Left lung (tissue), 10 donors: ENCODE measurements around the gene RSL24D1. TPM values are rescaled to one million over a fixed set of nuclear protein-coding genes. Genes with fewer than 3 reads are reported as not detected.

Experiments used
- ATAC-seq: fragments of 200-7000 bp; cut with Tn5 transposase; one replicate; pipeline ENCODE4 v1.9.1; 2020; ENCODE audit warnings: moderate library complexity
- DNase-seq, 4 donors: peaks; one replicate each; pipeline ENCODE4 v3.0.0-alpha.2; 2013 to 2020
- H3K27ac ChIP-seq, 2 donors: fragments of 200-600 bp; sonication (generic) in 1 of 2; one replicate each; pipeline versions ENCODE4 v1.5.0 to v1.8.0; 2020 to 2021
- H3K27me3 ChIP-seq, 2 donors: fragments of 200-600 bp; sonication (generic) in 1 of 2; one replicate each; pipeline versions ENCODE4 v1.5.0 to v1.8.0; 2020 to 2021
- H3K36me3 ChIP-seq, 2 donors: fragments of 200-600 bp; sonication (generic) in 1 of 2; one replicate each; pipeline versions ENCODE4 v1.5.0 to v1.8.0; 2020 to 2021
- H3K4me1 ChIP-seq, 2 donors: fragments of 200-600 bp; one replicate each; pipeline ENCODE4 v1.8.0; 2021
- H3K4me3 ChIP-seq, 2 donors: fragments of 200-600 bp; sonication (generic) in 1 of 2; one replicate each; pipeline versions ENCODE4 v1.5.0 to v1.8.0; 2020 to 2021; ENCODE audit warnings: mild to moderate bottlenecking in 1 of 2
- H3K9me3 ChIP-seq, 2 donors: fragments of 200-600 bp; sonication (generic) in 1 of 2; one replicate each; pipeline versions ENCODE4 v1.5.0 to v1.8.0; 2020 to 2021
- CTCF ChIP-seq, 2 donors: fragments of 200-600 bp; sonication (generic) in 1 of 2; IDR thresholded peaks; one replicate each; pipeline versions ENCODE4 v1.5.0 to v1.8.0; 2021; ENCODE audit warnings: antibody characterized with exemption in 2 of 2
- intact Hi-C, 2 donors: fragments of 100-400 bp; cut with DNase I; formaldehyde crosslinking; loops; one replicate each; pipeline versions ENCODE4 v1.11.2 to v1.14.2; 2022
- polyA plus RNA-seq, 6 donors: library from polyadenylated mRNA; unstranded; fragments of 120-200 nt; gene quantifications; one replicate each; pipeline ENCODE4 v1.2.1, GENCODE V29; 2013; ENCODE audit not compliant: insufficient read length in 6 of 6
- total RNA-seq, 2 donors: library from RNA; stranded (reverse); fragmentation: NEBNext Ultra II Directional; extraction: Animal tissue kit (Norgen Biotek cat#: 25700); gene quantifications; one replicate each; pipeline ENCODE4 v1.2.1, GENCODE V29; 2021
- donor health status: DM: no; HTN: yes; CAD: no.
- donor health status: DM: no; HTN: no; CAD: no.

The RSL24D1 gene
- total and polyA plus RNA-seq, 8 donors = 43.5 to 155 (median 128) TPM

DNA sequence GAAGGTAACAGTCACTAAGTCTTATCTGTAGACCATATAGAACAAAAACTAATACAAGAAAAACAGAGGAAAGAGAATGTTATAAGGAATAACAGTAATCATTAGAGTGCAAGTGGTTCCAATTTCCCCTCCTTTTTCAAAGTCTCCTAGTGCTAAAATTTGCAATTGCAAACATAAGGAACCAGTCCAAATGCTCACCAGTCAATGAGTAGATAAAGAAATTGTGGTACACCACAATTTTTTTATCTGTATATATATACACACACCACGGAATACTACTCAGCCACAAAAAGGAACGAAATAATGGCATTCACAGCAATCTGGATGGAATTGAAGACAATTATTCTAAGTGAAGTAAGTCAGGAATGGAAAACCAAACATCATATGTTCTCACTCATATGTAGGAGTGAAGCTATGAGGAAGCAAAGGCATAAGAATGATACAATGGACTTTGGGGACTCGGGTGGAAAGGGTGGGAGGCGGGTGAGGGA is 38.9 kb upstream of the RSL24D1 start:
- no peak for TF ChIP-seq CTCF (IDR thresholded peaks at IDR 0.05)
- no peak for DNase-seq
- Histone ChIP-seq H3K27me3 (no peaks in the 10 kb centered on the region), H3K27ac (no peak overlapping the region), H3K36me3 (peaks cover 0 to 29% of the 10 kb centered on the region in 2 donors), H3K4me3 (no peak overlapping the region), H3K9me3 (no peaks in the 10 kb centered on the region), H3K4me1 (peaks cover 0 to 15% of the 10 kb centered on the region in 2 donors)
- intact Hi-C loops = no loop called here
- no peak for ATAC-seq

GRCh38 chr15:55234800-55235104 is 38.0 kb upstream of the RSL24D1 start:
- no peak for DNase-seq
- no peaks in the 10 kb centered on the region for H3K9me3 ChIP-seq
- H3K27me3 ChIP-seq = no peaks in the 10 kb centered on the region
- no peak overlapping the region for H3K4me3 ChIP-seq
- no peak for TF ChIP-seq CTCF (IDR thresholded peaks at IDR 0.05)
- H3K36me3 ChIP-seq = peaks cover 0 to 29% of the 10 kb centered on the region in 2 donors
- intact Hi-C loops = no loop called here
- no peak for ATAC-seq
- no peak overlapping the region for H3K27ac ChIP-seq
- H3K4me1 ChIP-seq = peaks cover 0 to 13% of the 10 kb centered on the region in 2 donors

- TF ChIP-seq CTCF (IDR thresholded peaks at IDR 0.05) = no peak
- H3K27ac ChIP-seq = no peak overlapping the region
Measured at GRCh38 chr15:55234104-55234799, 37.5 kb upstream of the RSL24D1 start.

DNA sequence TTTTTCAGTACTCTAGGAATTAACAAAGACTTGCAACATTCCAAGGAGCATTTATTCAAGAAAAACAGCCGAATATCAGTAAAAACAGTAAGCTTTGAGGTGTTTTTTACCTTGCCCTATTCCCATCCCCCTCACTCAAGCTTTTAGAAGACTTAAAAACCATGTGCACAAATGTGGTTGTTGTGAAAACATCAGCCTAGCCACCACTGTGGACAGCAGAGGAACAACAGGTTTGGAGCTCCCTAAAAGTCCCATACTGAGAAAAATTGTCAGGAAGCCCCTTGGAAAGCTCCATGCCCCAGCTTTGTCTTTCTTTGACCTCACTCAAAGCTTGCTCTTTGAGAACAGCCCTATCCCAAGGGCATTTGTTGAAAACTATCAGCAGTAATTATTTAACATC is 34.7 kb upstream of the RSL24D1 start:
- no peaks in the 10 kb centered on the region for H3K9me3 ChIP-seq
- H3K27me3 ChIP-seq = no peaks in the 10 kb centered on the region
- peaks cover 0 to 56% of the 10 kb centered on the region in 2 donors for H3K36me3 ChIP-seq
- DNase-seq (no peak), ATAC-seq (no peak)
- TF ChIP-seq CTCF (IDR thresholded peaks at IDR 0.05) = no peak
- peak overlapping the region in 1 of 2 donors; percentile 40 for H3K27ac ChIP-seq
- peaks cover 0 to 8% of the 10 kb centered on the region in 2 donors for H3K4me1 ChIP-seq
- intact Hi-C loops = no loop called here
- H3K4me3 ChIP-seq = no peak overlapping the region

More at GRCh38 chr15:55234104-55234799, 37.5 kb upstream of the RSL24D1 start:
- peaks cover 0 to 13% of the 10 kb centered on the region in 2 donors for H3K4me1 ChIP-seq
- H3K4me3 ChIP-seq = no peak overlapping the region
- DNase-seq (no peak), ATAC-seq (no peak)
- no peaks in the 10 kb centered on the region for H3K9me3 ChIP-seq
- peaks cover 0 to 31% of the 10 kb centered on the region in 2 donors for H3K36me3 ChIP-seq
- intact Hi-C loops = no loop called here
- H3K27me3 ChIP-seq = no peaks in the 10 kb centered on the region

GRCh38 chr15:55230953-55231352 is 34.2 kb upstream of the RSL24D1 start:
- intact Hi-C loops = no loop called here
- Histone ChIP-seq H3K27me3 (no peaks in the 10 kb centered on the region), H3K9me3 (no peaks in the 10 kb centered on the region), H3K4me1 (peaks cover 0 to 11% of the 10 kb centered on the region in 2 donors), H3K36me3 (peaks cover 0 to 61% of the 10 kb centered on the region in 2 donors), H3K27ac (peak overlapping the region in 1 of 2 donors; percentile 40), H3K4me3 (no peak overlapping the region)
- TF ChIP-seq CTCF (IDR thresholded peaks at IDR 0.05) = no peak
- no peak for DNase-seq
- ATAC-seq = no peak
